IPS-18a (cell line): ENCODE measurements around the gene FFAR1.

Source experiments
- H3K27ac ChIP-seq: one replicate; pipeline ENCODE4 v1.5.1; 2013; ENCODE audit warnings: low read length
- H3K27me3 ChIP-seq: one replicate; pipeline ENCODE4 v1.6.1; 2013; ENCODE audit warnings: mild to moderate bottlenecking, low read length; ENCODE audit not compliant: control insufficient read depth, insufficient read depth
- H3K36me3 ChIP-seq: one replicate; pipeline ENCODE4 v1.6.1; 2013; ENCODE audit warnings: low read depth, low read length; ENCODE audit not compliant: control insufficient read depth
- H3K4me1 ChIP-seq: one replicate; pipeline ENCODE4 v1.6.1; 2013; ENCODE audit warnings: low read depth, low read length; ENCODE audit not compliant: control insufficient read depth
- H3K4me3 ChIP-seq: one replicate; pipeline ENCODE4 v1.5.1; 2013; ENCODE audit warnings: low read length
- H3K9ac ChIP-seq: one replicate; pipeline ENCODE4 v1.6.1; 2013; ENCODE audit warnings: mild to moderate bottlenecking, low read length, moderate library complexity
- H3K9me3 ChIP-seq: one replicate; pipeline ENCODE4 v1.6.1; 2013; ENCODE audit warnings: low read depth, low read length; ENCODE audit not compliant: control insufficient read depth

The FFAR1 gene

GRCh38 chr19:35346193-35347052 is 1.3 kb upstream of the FFAR1 start:
- H3K9me3 ChIP-seq, result no peaks in the 10 kb centered on the region
- no peak overlapping the region for H3K27ac ChIP-seq
- no peak overlapping the region for H3K9ac ChIP-seq
- H3K27me3 ChIP-seq, result no peaks in the 10 kb centered on the region
- H3K4me3 ChIP-seq, result no peak overlapping the region
- no peaks in the 10 kb centered on the region for H3K4me1 ChIP-seq
- H3K36me3 ChIP-seq, result no peaks in the 10 kb centered on the region

- Histone ChIP-seq H3K27ac (no peak overlapping the region), H3K9ac (no peak overlapping the region), H3K27me3 (no peaks in the 10 kb centered on the region), H3K4me3 (no peak overlapping the region), H3K36me3 (no peaks in the 10 kb centered on the region), H3K4me1 (no peaks in the 10 kb centered on the region), H3K9me3 (no peaks in the 10 kb centered on the region)
Observed at GRCh38 chr19:35347930-35348298, 212 bp downstream of the FFAR1 start.

GRCh38 chr19:35348911-35349611 is 1.4 kb downstream of the FFAR1 start:
- H3K27me3 ChIP-seq, result no peaks in the 10 kb centered on the region
- no peak overlapping the region for H3K9ac ChIP-seq
- no peaks in the 10 kb centered on the region for H3K36me3 ChIP-seq
- H3K4me3 ChIP-seq, result no peak overlapping the region
- H3K27ac ChIP-seq, result no peak overlapping the region
- H3K9me3 ChIP-seq, result no peaks in the 10 kb centered on the region
- H3K4me1 ChIP-seq, result no peaks in the 10 kb centered on the region

- H3K36me3 ChIP-seq, result no peaks in the 10 kb centered on the region
- no peak overlapping the region for H3K9ac ChIP-seq
- H3K4me3 ChIP-seq, result no peak overlapping the region
- H3K27ac ChIP-seq, result no peak overlapping the region
- H3K27me3 ChIP-seq, result no peaks in the 10 kb centered on the region
- H3K9me3 ChIP-seq, result no peaks in the 10 kb centered on the region
- H3K4me1 ChIP-seq, result no peaks in the 10 kb centered on the region
Observed at GRCh38 chr19:35349614-35350521, 2.2 kb downstream of the FFAR1 start.

GRCh38 chr19:35350591-35350990 is 2.9 kb downstream of the FFAR1 start:
- no peaks in the 10 kb centered on the region for H3K4me1 ChIP-seq
- no peaks in the 10 kb centered on the region for H3K9me3 ChIP-seq
- H3K9ac ChIP-seq, result no peak overlapping the region
- H3K27me3 ChIP-seq, result no peaks in the 10 kb centered on the region
- no peak overlapping the region for H3K27ac ChIP-seq
- no peaks in the 10 kb centered on the region for H3K36me3 ChIP-seq
- H3K4me3 ChIP-seq, result no peak overlapping the region

- no peaks in the 10 kb centered on the region for H3K27me3 ChIP-seq
- no peak overlapping the region for H3K9ac ChIP-seq
- no peak overlapping the region for H3K27ac ChIP-seq
- no peaks in the 10 kb centered on the region for H3K4me1 ChIP-seq
- H3K9me3 ChIP-seq, result no peaks in the 10 kb centered on the region
- no peak overlapping the region for H3K4me3 ChIP-seq
- H3K36me3 ChIP-seq, result no peaks in the 10 kb centered on the region
Observed at GRCh38 chr19:35351411-35352176, 3.9 kb downstream of the FFAR1 start.

GRCh38 chr19:35352177-35352447 is 4.4 kb downstream of the FFAR1 start:
- Histone ChIP-seq H3K4me3 (no peak overlapping the region), H3K36me3 (no peaks in the 10 kb centered on the region), H3K4me1 (no peaks in the 10 kb centered on the region), H3K27ac (no peak overlapping the region), H3K27me3 (no peaks in the 10 kb centered on the region), H3K9me3 (no peaks in the 10 kb centered on the region), H3K9ac (no peak overlapping the region)

GRCh38 chr19:35352448-35353304 is 5.0 kb downstream of the FFAR1 start:
- no peak overlapping the region for H3K4me3 ChIP-seq

GRCh38 chr19:35353635-35354034 is 5.9 kb downstream of the FFAR1 start:
- no peaks in the 10 kb centered on the region for H3K4me1 ChIP-seq
- no peak overlapping the region for H3K9ac ChIP-seq
- H3K27ac ChIP-seq, result no peak overlapping the region
- H3K27me3 ChIP-seq, result no peaks in the 10 kb centered on the region
- no peak overlapping the region for H3K4me3 ChIP-seq
- H3K36me3 ChIP-seq, result no peaks in the 10 kb centered on the region
- H3K9me3 ChIP-seq, result no peaks in the 10 kb centered on the region

More at GRCh38 chr19:35352448-35353304, 5.0 kb downstream of the FFAR1 start:
- no peak overlapping the region for H3K27ac ChIP-seq
- H3K4me1 ChIP-seq, result no peaks in the 10 kb centered on the region
- H3K36me3 ChIP-seq, result no peaks in the 10 kb centered on the region
- H3K27me3 ChIP-seq, result no peaks in the 10 kb centered on the region
- H3K9me3 ChIP-seq, result no peaks in the 10 kb centered on the region
- no peak overlapping the region for H3K9ac ChIP-seq

- Histone ChIP-seq H3K4me3 (no peak overlapping the region), H3K27me3 (no peaks in the 10 kb centered on the region), H3K9ac (no peak overlapping the region), H3K4me1 (no peaks in the 10 kb centered on the region), H3K27ac (no peak overlapping the region), H3K36me3 (no peaks in the 10 kb centered on the region), H3K9me3 (no peaks in the 10 kb centered on the region)
Observed at GRCh38 chr19:35354898-35355297, 7.2 kb downstream of the FFAR1 start.
